Measurements from ENCODE around the gene NCOA7. TPM values are rescaled to one million over a fixed set of nuclear protein-coding genes. Genes with fewer than 3 reads are reported as not detected.
A peak's percentile ranks its signal among the peaks of the same experiment; 100 is the strongest.

NCOA7 gene
- total RNA-seq, 1 experiment from 2014 or later: 14.4 TPM

DNA sequence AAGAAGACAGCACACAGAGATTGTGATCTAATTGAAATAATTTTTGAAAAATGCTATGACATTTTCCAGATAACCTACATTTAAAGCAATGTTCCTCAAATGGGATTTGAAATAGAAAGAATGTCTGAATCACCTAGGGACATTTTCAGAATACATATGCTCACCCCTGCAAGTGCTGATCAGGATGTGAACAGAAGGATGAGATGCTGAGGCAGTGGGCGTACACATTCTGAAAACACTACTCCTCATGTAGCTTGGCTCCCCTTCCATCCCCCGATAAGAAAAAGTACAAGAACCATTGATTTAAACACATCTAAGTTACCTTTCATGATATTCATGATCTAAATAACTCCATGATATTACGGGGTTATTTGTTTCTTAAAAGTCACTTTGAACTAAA is 136.0 kb downstream of the NCOA7 start:
- ChIA-PET CTCF (interaction anchor here (1.5 kb wide), 1 partner anchor 30 kb away, joined by 5 read pairs; the partner anchor contains the start of gene HINT3), POLR2A (no interaction called here)
- no peaks in the 10 kb centered on the region for H3K27me3 Mint-ChIP-seq (ENCODE audit: low read depth)
- no peak for ATAC-seq
- H3K9me3 Mint-ChIP-seq: no peaks in the 10 kb centered on the region
- H3K4me1 Mint-ChIP-seq: no peaks in the 10 kb centered on the region
- no peak overlapping the region for H3K27ac Mint-ChIP-seq
- no peak overlapping the region for H3K4me3 Mint-ChIP-seq
- no peak for DNase-seq (ENCODE audit: low spot score)
- no peak for TF ChIP-seq MXD4 (CRISPR knock-in tag; IDR thresholded peaks at IDR 0.05; ENCODE audit: borderline replicate concordance)
- no peaks in the 10 kb centered on the region; the same call in 1 of the 2 replicates for H3K36me3 Mint-ChIP-seq

DNA sequence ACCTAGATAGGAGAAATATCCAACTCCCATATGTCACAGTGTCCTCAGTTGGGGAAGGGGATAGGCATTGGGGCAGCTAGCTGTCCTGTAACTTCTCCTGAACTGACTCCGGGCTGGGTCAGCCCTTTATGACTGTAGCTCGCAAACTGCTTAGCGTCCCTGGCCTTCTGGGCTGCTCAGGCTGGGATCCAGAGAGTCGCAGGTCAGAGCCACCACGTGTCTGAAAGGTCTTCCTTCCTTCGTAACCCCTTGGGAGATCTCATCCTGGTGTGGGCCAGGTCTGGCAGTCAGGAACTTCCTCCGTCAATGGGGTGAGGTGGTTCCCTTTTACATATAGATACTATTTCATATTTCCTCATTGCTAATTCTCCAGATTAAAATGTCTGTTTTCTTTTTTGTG is 137.0 kb downstream of the NCOA7 start:
- H3K27me3 Mint-ChIP-seq (ENCODE audit: low read depth): no peaks in the 10 kb centered on the region
- ChIA-PET CTCF (no interaction called here), POLR2A (no interaction called here)
- H3K4me3 Mint-ChIP-seq: no peak overlapping the region
- H3K4me1 Mint-ChIP-seq: no peaks in the 10 kb centered on the region
- DNase-seq (ENCODE audit: low spot score): no peak
- H3K9me3 Mint-ChIP-seq: no peaks in the 10 kb centered on the region
- TF ChIP-seq FOXP1 (CRISPR knock-in tag; IDR thresholded peaks at IDR 0.05; ENCODE audit: borderline replicate concordance): no peak
- TF ChIP-seq, protein P1, sequence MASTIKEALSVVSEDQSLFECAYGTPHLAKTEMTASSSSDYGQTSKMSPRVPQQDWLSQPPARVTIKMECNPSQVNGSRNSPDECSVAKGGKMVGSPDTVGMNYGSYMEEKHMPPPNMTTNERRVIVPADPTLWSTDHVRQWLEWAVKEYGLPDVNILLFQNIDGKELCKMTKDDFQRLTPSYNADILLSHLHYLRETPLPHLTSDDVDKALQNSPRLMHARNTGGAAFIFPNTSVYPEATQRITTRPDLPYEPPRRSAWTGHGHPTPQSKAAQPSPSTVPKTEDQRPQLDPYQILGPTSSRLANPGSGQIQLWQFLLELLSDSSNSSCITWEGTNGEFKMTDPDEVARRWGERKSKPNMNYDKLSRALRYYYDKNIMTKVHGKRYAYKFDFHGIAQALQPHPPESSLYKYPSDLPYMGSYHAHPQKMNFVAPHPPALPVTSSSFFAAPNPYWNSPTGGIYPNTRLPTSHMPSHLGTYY (CRISPR knock-in tag; IDR thresholded peaks at IDR 0.05): no peak
- no peak for TF ChIP-seq KAT7 (CRISPR knock-in tag; IDR thresholded peaks at IDR 0.05; ENCODE audit: borderline replicate concordance)
- TF ChIP-seq NFATC4 (CRISPR knock-in tag; IDR thresholded peaks at IDR 0.05): no peak
- no peak for TF ChIP-seq ZNF423 (CRISPR knock-in tag; IDR thresholded peaks at IDR 0.05)
- TF ChIP-seq ZNF138 (CRISPR knock-in tag; conservative IDR thresholded peaks at IDR 0.05): no peak
- no peak overlapping the region for H3K27ac Mint-ChIP-seq
- ATAC-seq: peak; percentile 62
- no peaks in the 10 kb centered on the region; the same call in 1 of the 2 replicates for H3K36me3 Mint-ChIP-seq

- ChIA-PET POLR2A (no interaction called here), CTCF (interaction anchor here (1.0 kb wide), 1 partner anchor 25 kb away, joined by 4 read pairs; no protein-coding TSS in a partner anchor)
- TF ChIP-seq, protein P2, sequence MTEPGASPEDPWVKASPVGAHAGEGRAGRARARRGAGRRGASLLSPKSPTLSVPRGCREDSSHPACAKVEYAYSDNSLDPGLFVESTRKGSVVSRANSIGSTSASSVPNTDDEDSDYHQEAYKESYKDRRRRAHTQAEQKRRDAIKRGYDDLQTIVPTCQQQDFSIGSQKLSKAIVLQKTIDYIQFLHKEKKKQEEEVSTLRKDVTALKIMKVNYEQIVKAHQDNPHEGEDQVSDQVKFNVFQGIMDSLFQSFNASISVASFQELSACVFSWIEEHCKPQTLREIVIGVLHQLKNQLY (CRISPR knock-in tag; IDR thresholded peaks at IDR 0.05): no peak
- TF ChIP-seq KAT7 (CRISPR knock-in tag; IDR thresholded peaks at IDR 0.05; ENCODE audit: borderline replicate concordance): no peak
- no peak for TF ChIP-seq RELA (CRISPR knock-in tag; IDR thresholded peaks at IDR 0.05; ENCODE audit: borderline replicate concordance)
- TF ChIP-seq ZNF532 (CRISPR knock-in tag; IDR thresholded peaks at IDR 0.05; ENCODE audit: borderline replicate concordance): no peak
- TF ChIP-seq, protein P3, sequence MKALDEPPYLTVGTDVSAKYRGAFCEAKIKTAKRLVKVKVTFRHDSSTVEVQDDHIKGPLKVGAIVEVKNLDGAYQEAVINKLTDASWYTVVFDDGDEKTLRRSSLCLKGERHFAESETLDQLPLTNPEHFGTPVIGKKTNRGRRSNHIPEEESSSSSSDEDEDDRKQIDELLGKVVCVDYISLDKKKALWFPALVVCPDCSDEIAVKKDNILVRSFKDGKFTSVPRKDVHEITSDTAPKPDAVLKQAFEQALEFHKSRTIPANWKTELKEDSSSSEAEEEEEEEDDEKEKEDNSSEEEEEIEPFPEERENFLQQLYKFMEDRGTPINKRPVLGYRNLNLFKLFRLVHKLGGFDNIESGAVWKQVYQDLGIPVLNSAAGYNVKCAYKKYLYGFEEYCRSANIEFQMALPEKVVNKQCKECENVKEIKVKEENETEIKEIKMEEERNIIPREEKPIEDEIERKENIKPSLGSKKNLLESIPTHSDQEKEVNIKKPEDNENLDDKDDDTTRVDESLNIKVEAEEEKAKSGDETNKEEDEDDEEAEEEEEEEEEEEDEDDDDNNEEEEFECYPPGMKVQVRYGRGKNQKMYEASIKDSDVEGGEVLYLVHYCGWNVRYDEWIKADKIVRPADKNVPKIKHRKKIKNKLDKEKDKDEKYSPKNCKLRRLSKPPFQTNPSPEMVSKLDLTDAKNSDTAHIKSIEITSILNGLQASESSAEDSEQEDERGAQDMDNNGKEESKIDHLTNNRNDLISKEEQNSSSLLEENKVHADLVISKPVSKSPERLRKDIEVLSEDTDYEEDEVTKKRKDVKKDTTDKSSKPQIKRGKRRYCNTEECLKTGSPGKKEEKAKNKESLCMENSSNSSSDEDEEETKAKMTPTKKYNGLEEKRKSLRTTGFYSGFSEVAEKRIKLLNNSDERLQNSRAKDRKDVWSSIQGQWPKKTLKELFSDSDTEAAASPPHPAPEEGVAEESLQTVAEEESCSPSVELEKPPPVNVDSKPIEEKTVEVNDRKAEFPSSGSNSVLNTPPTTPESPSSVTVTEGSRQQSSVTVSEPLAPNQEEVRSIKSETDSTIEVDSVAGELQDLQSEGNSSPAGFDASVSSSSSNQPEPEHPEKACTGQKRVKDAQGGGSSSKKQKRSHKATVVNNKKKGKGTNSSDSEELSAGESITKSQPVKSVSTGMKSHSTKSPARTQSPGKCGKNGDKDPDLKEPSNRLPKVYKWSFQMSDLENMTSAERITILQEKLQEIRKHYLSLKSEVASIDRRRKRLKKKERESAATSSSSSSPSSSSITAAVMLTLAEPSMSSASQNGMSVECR (CRISPR knock-in tag; IDR thresholded peaks at IDR 0.05; ENCODE audit: borderline replicate concordance): no peak
- TF ChIP-seq, protein P4, sequence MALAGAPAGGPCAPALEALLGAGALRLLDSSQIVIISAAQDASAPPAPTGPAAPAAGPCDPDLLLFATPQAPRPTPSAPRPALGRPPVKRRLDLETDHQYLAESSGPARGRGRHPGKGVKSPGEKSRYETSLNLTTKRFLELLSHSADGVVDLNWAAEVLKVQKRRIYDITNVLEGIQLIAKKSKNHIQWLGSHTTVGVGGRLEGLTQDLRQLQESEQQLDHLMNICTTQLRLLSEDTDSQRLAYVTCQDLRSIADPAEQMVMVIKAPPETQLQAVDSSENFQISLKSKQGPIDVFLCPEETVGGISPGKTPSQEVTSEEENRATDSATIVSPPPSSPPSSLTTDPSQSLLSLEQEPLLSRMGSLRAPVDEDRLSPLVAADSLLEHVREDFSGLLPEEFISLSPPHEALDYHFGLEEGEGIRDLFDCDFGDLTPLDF (CRISPR knock-in tag; IDR thresholded peaks at IDR 0.05): no peak
- no peak for TF ChIP-seq FOXJ3 (CRISPR knock-in tag; IDR thresholded peaks at IDR 0.05; ENCODE audit: borderline replicate concordance)
- no peak for TF ChIP-seq ETV6 (CRISPR knock-in tag; IDR thresholded peaks at IDR 0.05)
- no peak for TF ChIP-seq HMGA2 (CRISPR knock-in tag; IDR thresholded peaks at IDR 0.05)
- TF ChIP-seq TP53 (CRISPR knock-in tag; IDR thresholded peaks at IDR 0.05): no peak
- Mint-ChIP-seq H3K9me3 (peaks cover 4% of the 10 kb centered on the region; the same call in 1 of the 2 replicates), H3K4me1 (no peaks in the 10 kb centered on the region), H3K27me3 (ENCODE audit: low read depth) (peaks cover 4% of the 10 kb centered on the region), H3K36me3 (no peaks in the 10 kb centered on the region), H3K27ac (no peak overlapping the region), H3K4me3 (no peak overlapping the region)
- DNase-seq (ENCODE audit: low spot score): no peak
- ATAC-seq: no peak
These were observed 140.1 kb downstream of the NCOA7 start for GRCh38 chr6:125930765-125931418.
